GM18868 (cell line): ENCODE measurements around the gene TUBB1.

Experiments used
- ATAC-seq: cut with Tn5 transposase; IDR thresholded peaks from one replicate; pipeline ENCODE4 v1.9.1; 2021; ENCODE audit warnings: mild to moderate bottlenecking, moderate library complexity; ENCODE audit not compliant: unreplicated experiment

The TUBB1 gene

DNA sequence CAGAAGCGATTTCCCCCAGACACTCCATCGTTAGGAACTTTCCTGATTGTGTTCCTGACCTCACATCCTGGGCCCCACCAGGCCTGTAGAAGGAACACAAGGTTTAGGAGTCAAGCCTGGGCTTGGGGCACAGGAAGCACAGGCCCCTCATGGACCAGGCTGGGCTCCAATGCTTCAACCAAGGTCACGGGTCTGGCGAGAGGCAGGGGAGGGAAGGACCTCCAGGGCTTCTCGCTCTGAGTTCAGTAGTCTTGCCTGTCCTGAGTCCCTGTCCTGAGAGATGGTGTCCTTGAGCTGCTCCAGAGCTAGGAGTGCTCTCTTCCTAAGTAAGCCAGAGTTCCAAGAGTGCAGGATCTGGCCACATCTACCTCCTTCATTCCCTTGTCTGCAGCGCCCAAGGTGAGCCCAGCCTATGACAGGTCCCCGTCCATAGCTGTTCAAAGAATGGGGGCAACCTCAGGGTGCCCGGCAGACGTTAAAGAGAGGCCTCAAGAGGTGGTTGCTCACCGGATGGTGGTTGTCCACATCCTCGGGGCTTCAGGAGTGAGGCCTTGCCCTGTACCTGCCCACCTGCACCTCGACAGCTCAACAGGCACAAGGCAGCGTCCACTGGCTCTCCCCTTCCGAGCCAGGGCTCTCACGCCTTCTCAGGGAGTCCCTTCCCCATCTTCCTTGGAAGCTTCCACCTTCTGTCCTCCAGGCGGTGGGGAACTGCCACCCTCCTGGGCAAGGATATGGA is 1.6 kb upstream of the TUBB1 start:
- ATAC-seq: no peak

DNA sequence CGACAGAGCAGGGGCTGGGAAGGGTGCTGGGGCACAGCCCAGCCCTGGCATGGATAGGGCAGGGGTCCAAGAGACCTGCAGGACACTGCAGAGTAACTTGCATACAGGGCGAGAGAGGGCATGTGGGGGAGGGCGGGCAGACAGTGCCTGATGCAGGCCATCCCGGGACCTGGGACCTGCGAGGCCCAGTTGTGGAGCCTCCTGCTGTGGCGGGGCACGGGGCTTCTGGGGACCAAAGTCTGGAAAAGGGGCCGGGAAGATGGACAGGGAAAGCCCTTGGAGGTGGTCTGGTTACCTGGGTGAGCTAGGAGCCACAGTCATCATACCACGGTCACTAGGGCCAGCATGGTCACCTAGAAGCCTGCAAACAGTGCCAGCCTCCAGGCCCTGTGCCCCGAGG is 412 bp upstream of the TUBB1 start:
- ATAC-seq: no peak

DNA sequence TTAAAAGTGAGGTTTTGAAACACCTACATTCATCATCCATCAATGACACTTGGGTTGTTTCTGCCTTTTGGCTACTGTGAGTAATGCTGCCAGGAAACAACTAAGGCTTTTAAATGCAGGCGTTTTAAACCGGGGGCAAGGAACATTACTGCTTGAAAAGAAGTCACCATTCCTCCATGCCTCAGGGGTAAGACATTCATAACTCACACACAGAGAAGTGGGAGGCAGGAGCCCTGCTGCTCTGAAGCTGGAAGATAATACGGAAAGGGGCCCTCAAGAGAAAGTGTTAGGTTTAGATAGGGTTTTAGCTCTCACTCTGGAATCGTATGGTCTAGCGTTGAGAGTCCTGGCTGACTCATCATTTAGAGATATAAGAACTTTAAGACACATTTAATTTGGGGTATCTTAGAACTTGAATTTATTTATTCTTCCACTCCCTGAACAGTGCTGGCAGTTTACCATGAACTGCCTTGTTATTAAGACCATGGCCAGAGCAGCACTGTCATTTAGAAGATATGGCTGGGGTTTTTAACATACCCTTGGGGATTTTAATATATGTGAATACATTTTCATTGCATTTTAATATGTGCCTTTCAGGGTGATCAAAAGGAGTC is 1.8 kb downstream of the TUBB1 start:
- no peak for ATAC-seq

GRCh38 chr20:59022754-59023153 is 3.5 kb downstream of the TUBB1 start:
- ATAC-seq: no peak

GRCh38 chr20:59023616-59024015 is 4.4 kb downstream of the TUBB1 start:
- no peak for ATAC-seq

DNA sequence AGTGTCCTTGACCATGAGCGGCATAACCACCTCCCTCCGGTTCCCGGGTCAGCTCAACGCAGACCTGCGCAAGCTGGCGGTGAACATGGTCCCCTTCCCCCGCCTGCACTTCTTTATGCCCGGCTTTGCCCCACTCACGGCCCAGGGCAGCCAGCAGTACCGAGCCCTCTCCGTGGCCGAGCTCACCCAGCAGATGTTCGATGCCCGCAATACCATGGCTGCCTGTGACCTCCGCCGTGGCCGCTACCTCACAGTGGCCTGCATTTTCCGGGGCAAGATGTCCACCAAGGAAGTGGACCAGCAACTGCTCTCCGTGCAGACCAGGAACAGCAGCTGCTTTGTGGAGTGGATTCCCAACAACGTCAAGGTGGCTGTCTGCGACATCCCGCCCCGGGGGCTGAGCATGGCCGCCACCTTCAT is 4.9 kb downstream of the TUBB1 start:
- no peak for ATAC-seq

DNA sequence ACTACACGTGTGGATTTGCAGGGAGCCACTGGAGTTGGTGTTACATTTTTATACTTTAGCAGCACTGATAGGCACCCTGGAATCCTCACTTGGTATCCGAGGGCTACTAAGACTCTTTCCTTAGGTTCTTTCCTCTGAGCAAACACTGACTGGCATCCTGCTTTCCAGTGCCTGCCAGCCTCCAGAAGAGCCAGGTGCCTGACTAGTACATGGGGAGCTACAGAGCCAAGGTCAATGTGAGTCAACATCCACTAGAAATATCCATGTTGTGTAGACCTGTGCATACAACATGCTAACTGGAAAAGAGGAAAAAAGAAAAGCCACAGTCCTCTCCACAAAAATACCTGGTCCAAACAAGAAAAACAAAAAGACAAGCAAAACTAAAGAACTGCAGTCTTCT is 5.9 kb downstream of the TUBB1 start:
- ATAC-seq: no peak

DNA sequence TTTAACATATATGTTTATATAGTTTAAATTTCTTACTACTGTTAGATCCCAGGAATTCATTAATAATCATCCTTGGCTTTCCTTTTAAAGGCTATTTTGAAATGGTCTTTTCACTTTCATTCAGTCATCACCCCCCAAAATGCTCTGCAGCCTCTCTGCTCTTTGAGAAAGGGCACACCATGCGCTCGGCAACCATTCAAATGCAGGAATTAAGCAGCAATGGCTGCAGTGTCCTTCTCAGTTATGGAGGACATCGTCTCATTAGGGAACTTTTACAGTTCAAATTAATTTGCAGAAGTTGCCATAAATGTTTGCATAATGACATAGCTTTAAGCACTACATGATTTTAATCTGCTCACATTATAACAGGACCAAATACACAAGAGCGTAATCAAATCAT is 6.3 kb downstream of the TUBB1 start:
- no peak for ATAC-seq

DNA sequence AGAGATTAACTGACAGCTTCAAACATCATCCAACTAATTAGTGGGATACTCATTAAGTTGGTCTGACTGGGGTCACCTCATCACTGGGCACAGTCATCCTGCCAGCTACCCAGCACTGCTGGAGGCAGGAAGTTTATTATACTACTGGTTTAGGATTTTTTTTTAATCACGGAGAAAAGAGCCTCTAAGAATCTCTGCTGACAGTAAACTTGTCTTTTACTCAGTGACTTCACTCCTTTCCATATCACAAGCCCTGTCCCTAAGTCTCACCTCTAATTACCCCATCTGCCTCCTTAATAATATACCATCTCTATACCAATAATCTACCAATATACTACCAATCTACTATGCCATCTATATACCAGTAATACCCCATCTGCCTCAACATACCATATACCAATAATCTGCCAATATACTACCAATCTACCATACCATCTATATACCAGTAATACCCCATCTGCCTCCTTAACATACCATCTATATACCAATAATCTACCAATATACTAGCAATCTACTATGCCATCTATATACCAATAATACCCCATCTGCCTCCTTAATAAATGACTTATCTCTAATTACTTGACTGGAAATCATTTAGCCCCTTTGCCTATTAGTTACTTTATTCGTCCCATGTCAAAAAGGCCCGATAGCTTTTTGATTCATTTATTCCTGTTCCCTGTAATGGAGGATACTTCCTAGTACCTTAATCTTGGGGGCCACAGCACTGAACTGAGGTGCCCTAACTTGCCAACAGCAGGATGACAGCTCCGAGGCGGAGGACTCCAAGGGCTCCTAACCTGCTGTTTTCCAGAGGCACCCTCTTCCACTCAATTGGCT is 7.9 kb downstream of the TUBB1 start:
- no peak for ATAC-seq

DNA sequence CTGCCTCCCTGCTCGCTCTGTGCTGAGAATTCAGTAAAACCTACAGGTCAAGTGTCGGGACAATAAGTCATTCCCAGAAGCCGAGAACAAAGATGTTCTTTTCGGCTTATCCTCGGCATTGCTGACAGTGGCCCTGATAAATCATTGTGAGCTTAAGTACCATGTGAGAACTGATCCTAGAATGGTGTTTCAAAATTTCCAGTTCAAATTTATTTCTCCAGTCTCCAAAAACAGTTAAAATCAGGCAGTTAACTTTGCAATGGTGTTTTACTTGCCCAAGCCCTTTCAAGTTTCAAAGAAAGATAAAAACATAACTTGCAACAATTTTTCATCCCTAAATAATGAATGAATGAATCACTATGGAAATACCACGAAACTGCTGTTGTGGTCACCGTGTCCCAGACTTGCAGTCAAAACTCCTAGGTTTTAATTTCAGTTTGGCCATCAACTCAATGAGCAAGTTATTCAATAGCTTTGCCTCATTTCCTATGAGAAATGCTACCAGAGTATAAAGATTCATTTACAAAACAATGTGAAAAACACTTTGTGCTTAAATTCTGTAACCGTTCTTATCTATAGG is 8.6 kb downstream of the TUBB1 start:
- no peak for ATAC-seq

DNA sequence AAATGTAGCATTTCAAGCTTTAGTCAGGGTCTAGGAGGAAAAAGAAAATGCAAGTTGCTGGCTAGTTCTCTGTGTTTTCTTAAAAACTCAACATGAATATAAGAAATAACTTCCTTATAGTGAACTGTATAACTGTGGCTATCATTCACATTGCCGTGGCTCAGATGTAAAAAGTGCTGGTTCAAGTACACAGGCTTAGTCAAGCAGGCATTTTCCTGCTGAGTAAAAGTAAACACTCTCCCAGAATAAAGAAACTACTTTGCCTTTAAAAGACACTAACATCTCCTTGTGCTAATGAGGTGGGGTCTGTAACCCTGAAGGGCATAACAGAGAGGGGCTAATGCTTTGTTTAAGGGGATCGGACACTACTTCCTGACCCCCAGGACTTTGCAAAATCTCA is 9.6 kb downstream of the TUBB1 start:
- ATAC-seq: no peak

GRCh38 chr20:59030911-59031563 is 11.8 kb downstream of the TUBB1 start:
- ATAC-seq: no peak

DNA sequence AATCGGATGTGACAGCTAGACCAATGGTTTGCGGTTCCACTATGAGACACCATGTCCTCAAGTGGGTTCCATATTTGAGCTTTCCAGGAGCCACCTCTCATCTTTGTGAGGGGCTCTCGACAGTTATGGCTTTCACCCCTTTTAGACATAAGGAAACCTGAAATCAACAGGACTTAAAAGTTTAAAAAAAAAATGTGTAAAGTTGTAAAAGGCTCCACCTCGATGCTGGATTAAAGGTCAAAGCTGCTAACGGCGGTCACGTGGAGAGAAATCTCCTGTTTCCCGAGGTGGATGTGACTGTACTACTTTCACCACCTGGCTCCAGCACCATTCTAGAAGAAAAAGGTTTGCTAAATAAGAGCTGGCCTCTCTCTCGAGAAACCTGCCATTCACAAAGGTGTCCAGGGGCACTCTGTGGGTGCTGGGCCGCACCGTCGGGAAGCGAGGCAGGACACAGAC is 12.4 kb downstream of the TUBB1 start:
- ATAC-seq: no peak

DNA sequence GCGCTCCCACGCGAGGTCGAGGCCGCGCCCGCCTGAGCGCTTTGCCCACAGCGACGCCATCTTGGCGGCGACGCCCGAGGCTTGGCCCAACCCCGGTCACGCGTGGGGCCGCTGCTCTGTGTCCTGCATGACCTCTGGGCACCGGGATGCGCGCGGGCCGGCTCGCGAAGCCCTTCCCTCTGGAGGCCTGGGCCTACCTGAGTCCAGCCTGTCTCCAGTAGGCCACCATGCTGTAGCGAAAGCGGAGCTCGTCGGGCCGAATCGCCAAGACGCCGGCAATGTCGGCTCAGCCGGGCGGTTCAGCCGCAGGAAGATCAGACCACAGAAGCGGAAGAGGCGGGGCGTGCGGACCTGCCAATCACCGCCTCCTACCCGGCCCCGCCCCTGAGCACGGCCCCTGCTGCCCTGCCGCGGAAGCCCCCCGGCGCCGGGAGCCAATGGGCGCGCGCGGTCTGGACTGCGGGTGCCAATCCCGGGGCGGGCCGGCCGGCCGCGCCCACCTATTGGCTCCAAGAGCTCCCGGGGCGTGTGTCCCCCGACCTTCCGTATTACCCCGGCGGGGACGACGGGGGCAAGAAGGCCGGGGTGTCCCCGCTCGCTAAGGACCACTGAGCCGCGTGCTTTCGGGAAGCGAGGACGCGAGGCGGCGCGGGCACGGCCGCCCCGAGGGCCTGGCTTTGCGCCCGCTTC is 12.9 kb downstream of the TUBB1 start, which contains the start of gene ATP5F1E:
Gene ATP5F1E (minus strand): TSS at position 313 of the 690 bp plus-strand sequence. CDS start 84 bp downstream, at position 229.
- peak; percentile 96 for ATAC-seq

GRCh38 chr20:59032713-59033059 is 13.5 kb downstream of the TUBB1 start:
- ATAC-seq: no peak

DNA sequence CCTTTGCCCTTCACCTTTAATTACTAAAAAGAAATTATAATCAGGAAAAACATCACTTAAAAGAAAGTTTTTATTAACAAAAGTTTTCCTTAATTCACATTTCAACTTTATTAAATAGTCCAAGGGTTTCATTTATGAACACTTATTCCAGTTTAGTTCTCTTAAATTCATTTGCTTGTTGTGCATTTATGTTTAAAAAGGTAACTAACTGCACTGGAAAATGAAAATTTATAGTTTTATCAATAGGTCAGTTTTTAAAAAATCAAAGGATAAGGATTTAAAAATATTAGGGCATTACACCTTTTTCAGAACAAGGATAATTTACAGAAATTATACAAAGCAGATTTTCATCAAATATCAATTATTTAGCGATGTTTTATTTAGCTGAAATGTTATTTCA is 13.9 kb downstream of the TUBB1 start:
- no peak for ATAC-seq

DNA sequence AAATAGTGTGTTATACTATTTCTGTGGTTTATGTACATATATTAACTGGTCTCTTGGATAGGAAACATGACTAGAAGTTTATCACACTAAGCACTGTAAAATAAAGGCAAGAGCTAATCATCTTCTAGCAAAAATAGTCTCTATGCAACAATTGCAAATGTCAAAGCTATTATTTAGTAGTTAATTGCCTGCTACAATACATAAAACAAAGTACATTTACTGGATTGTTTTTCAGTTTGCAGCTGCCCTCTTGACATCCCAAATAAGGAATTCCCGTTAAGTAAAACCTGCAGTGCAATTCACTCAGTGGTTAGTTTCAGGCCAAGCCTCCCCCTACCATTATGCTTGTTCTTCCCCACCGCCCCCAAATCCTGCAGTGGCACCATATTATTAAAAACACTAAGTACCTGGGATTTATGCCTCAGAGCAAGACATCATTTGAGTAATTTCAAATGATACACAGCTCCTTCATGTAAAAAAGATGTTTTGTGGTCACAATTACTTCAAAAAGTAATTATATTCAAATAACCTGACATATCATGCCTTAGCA is 14.5 kb downstream of the TUBB1 start:
- no peak for ATAC-seq

DNA sequence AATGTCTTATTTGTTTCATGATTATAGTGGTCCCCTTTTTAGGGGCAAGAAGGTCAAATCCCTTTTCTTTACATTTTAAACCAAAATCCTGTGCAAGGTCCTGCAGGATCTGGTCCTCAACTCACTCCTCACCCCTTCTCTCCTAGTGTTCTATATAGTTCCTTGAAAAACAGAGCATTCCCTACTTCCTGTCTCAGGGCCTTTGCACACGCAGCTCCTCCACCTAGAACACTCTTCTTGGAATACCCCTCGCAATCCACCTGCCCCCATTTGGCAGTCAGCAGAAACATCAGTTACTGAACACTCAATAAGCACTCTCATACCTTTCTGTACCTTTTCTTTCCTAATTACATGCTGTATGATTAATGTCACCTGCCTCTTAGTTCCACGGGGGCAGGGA is 16.2 kb downstream of the TUBB1 start:
- ATAC-seq: no peak

DNA sequence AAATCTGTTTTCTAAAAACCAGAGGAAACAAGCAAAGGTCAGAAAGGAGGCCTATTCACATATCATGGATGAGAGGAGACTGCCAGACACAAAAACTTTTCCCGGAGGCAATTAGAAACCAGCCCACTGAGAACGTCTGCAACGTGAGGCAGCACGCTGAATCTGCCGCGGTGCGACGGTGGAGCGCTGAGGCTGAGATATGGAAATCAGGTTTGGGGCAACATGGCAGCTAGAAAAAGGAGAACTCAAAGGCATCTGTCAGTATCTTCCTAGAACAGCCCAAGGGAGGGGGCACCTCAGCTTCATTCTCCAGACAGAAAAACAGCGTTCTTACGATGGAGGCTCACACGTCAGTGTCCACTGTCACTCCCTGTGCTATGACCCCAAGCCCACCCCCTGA is 18.2 kb downstream of the TUBB1 start:
- ATAC-seq: no peak

- no peak for ATAC-seq
These were observed 20.0 kb downstream of the TUBB1 start for GRCh38 chr20:59039233-59039632.
